ENCODE measurements around the gene MACC1. TPM values are rescaled to one million over a fixed set of nuclear protein-coding genes. Genes with fewer than 3 reads are reported as not detected.

The MACC1 gene
- total RNA-seq, 4 donors from 2014 or later: 0.33 to 11.6 (median 0.44) TPM; not detected in 1

- TF ChIP-seq CTCF (IDR thresholded peaks at IDR 0.05; ENCODE audit: low read depth): no peak
These were observed 19.3 kb downstream of the MACC1 start for GRCh38 chr7:20197837-20198236.

GRCh38 chr7:20197125-20197748, 19.9 kb downstream of the MACC1 start:
- TF ChIP-seq CTCF (IDR thresholded peaks at IDR 0.05; ENCODE audit: low read depth): no peak

GRCh38 chr7:20194343-20194995, 22.7 kb downstream of the MACC1 start:
- no peak for TF ChIP-seq CTCF (IDR thresholded peaks at IDR 0.05; ENCODE audit: low read depth)

GRCh38 chr7:20193873-20194272, 23.3 kb downstream of the MACC1 start:
- TF ChIP-seq CTCF (IDR thresholded peaks at IDR 0.05; ENCODE audit: low read depth): no peak

GRCh38 chr7:20193242-20193777, 23.9 kb downstream of the MACC1 start:
- no peak for TF ChIP-seq CTCF (IDR thresholded peaks at IDR 0.05; ENCODE audit: low read depth)

GRCh38 chr7:20191391-20191869, 25.8 kb downstream of the MACC1 start:
- no peak for TF ChIP-seq CTCF (IDR thresholded peaks at IDR 0.05; ENCODE audit: low read depth)

- TF ChIP-seq CTCF (IDR thresholded peaks at IDR 0.05; ENCODE audit: low read depth): no peak
These were observed 26.4 kb downstream of the MACC1 start for GRCh38 chr7:20190560-20191390.

Data from subcutaneous adipose tissue (tissue), 4 donors.